RPMI8226 (cell line): Measurements from ENCODE around the gene GMCL2.
"Not testable (repeated sequence)": the region's sequence is repeated elsewhere in the genome, so short reads cannot be mapped to it uniquely, and the experiment has no call there.

Experiments used
- DNase-seq: peaks from one replicate; pipeline ENCODE4 v3.0.0-alpha.2; 2015

GMCL2 gene

DNA sequence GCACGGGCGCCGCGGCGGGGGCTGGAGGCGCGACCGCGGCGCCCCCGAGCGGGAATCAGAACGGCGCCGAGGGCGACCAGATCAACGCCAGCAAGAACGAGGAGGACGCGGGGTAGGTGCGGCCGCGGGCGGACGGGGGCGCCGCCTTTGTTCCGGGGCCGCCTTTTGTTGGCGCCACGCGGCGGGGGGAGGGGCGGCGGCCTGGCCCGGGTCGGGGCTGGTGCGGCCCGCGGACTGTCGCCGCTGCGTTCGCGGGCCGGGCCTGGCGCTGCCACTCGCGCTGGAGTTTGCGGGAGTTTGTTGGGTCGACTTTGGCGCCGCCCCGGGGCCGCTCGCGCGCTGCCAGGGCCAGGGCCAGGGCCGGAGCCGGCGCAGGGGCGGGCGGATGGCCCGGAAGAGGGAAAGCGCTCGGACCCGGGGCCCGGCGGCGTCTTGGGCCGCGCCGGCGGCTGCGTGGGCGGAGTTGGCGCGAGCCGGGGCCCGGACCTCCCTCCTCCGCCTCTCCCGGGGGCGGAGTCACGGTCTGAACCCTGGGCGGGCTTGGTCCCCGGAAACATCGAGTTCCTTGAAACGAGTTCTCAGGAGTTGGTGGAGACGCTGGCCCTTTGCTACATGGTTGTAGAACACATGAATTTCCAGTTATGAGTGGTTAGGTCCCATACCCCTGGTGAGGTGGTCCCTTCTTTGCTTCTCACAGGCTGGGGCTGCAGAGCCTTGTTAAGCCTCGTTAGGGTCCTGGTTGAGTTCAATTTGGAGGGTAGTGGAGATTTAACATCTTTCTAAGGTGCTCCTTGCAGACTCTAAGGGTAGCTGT, 18.0 kb upstream of the GMCL2 start:
- peak; percentile 88 for DNase-seq

DNA sequence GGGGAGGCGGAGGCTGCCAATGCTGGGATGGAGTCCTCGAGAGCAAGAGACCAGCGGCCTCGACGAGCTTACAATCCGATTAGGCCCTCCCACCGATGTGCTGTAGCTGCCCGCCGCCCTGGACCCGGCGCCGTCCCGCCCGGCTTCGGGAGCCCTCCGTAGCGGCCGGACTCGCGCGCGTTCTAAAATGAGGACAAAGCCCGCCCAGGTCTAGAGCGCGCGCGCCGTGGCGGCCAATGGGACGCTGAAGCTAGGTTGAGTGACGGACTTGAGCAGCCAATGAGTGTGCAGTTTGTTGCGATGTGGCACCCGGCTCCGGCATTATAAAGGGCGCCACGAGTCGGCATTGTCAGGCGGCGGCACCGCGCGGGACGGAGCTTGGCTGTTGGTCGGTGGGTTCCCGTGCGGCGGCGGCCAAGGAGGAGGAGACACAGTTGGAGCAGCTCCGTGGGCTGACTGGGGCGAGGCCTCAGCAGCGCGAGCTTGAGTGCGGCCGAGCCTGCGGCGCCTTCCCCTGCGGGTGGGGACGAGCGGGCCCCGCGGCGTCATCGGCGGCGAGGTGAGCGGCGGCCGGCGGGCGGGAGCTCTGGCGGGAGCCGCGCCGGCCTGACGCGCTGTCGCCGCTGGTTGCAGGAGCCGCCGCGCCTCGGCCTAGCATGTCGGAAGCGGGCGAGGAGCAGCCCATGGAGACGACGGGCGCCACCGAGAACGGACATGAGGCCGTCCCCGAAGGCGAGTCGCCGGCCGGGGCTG, 17.2 kb upstream of the GMCL2 start, which contains the start of gene HNRNPAB:
TSS of gene HNRNPAB (plus strand) at position 352 of the 753 bp plus-strand sequence. CDS start at position 657, 305 bp downstream.
- DNase-seq: peak; percentile 97

DNA sequence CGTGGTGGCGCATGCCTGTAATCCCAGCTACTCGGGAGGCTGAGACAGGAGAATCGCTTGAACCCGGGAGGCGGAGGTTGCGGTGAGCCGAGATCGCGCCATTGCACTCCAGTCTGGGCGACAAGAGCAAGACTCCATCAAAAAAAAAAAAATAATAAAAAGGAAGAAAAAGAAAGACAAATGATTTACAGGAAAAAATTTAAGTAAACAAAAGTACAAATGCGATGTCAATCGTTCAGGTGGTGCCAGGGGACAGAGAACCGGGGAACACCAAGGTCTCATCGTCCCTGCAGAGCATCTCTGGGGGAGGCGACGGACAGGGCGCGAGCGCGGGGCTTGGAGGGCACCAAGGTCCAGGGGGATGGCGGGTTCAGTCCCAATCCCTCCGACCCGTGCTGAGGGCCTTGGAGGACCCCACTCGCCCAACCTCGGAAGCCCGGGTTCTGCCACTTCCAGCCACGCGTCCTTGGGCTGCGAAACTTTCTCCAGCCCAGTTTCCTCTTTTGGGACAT, 16.6 kb upstream of the GMCL2 start:
- DNase-seq: no peak

DNA sequence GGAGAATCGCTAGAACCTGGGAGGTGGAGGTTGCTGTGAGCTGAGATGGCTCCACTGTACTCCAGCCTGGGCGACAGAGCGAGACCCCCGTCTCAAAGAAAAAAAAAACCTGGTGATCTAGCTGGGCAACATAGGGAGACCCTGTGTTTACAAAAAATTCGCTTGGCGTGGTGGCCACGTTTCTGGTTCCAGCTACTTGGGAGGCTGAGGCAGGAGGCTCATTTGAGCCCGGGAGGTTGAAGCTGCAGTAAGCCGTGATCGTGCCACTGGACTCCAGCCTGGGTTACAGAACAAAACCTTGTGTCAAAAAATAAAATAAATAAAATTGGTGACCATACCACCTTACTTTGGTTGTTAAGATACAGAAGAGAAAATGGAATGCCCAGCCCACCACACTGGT, 15.4 kb upstream of the GMCL2 start:
- DNase-seq: no peak

DNA sequence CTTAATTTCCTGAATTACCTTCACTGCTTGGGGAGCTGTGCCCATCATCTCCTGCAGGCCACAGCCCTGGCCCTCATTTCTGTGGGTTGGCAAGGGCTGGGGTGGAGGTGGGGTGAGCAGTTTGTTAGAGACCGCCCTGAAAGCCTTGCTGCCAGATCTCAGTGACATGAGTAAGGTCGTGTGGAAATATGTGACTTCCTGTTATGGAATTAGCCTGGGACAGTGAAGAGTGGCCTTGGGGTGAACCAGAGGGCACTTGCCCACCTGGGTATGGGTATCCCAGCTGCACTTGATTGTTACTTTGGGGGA, 14.7 kb upstream of the GMCL2 start:
- no peak for DNase-seq

DNA sequence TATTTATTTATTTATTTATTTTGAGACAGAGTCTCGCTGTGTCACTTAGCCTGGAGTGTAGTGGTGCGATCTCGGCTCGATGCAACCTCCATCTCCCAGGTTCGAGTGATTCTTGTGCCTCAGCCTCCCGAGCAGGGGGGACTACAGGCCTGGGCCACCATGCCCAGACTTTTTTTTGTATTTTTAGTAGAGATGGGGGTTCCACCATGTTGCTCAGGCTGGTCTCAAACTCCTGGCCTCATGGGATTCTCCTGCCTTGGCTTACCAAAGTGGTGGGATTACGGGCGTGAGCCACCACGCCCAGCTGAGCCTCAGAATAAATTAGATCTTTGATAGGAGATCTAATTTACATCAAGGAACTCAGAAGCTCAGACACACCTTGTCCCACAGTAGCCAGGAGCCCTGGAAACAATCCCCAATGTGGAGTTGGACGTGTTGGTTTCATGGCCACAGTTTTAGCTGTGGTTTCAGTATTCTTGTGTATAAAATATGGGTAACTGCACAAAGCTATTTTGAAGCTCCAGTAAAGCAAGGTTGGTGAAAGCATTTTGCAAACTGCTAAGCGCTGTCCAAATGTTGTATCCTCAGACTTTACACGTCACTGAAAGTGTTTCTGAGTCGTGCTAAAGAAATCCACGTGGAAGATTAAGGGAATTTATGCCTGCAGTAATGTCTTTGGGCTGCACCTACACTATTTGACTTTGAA, 14.2 kb upstream of the GMCL2 start:
- DNase-seq: no peak

DNA sequence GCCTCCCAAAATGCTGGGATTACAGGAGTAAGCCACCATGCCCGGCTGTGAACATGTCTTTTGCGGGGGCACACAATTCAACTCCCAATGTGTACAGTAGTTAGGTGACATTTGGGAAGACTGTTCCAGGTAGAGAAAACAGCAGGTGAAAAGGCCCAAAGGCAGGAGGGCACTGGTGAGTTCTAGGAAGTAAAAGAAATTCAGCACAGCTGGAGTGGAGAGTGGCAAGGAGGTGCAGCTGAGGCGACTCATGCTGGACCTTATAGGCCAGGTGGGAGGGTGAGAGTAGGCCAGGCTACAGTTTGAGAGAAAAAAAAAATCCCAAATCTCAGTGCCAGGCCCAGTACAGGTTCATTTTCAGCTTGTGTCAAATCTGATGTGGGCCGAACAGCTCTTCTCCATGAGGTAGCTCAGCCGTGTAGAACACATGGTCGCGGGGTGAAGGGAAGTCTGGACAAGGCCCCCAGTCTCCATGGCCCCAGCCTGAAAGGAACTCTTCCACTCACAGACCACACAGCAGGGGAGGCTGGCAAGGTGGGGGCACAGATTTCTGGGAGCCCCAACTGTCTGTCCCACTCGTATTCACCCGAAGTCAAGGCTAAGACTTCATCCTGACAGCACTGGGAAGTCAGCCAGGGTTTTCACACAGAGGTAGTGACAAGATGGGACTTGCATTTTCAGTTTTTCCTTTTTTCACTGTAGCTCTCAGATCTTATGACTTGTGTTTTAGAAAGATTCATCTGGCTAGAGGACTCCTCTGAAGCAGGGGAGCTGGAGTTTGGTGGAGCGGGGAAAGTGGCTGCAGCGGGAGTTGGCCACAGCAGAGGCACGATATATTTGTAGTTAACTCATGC, 12.6 kb upstream of the GMCL2 start:
- no peak for DNase-seq

DNA sequence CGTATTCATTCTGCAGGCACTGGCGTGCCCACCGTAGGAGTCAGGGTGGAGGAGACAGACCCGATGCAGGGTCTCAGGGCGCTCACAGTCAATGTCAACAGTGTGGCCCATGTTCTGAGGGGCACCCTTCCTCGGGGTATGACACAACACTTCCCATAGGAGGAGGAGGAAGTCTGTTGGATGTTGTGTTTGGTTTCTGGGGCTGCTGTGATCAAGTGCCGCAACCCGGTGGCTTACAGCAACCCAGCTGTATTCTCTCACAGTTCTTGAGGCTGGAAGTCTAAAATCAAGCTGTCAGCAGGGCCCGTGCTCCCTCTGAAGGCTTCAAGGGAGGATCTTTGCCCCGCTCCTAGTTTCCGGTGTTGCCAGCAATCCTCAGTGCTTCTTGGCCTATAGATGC, 11.5 kb upstream of the GMCL2 start:
- no peak for DNase-seq

DNA sequence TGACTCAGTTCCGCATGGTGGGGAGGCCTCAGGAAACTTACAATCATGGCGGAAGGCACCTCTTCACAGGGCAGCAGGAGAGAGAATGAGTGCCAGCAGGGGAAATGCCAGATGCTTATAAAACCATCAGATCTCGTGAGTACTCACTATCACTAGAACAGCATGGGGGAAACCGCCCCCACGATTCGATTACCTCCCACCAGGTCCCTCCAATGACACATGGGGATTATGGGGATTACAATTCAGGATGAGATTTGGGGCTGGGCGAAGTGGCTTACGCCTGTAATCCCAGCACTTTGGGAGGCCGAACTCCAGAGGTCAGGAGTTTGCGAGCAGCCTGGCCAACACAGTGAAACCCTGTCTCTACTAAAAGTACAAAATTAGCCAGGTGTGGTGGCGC, 11.0 kb upstream of the GMCL2 start:
- not testable (repeated sequence) for DNase-seq

DNA sequence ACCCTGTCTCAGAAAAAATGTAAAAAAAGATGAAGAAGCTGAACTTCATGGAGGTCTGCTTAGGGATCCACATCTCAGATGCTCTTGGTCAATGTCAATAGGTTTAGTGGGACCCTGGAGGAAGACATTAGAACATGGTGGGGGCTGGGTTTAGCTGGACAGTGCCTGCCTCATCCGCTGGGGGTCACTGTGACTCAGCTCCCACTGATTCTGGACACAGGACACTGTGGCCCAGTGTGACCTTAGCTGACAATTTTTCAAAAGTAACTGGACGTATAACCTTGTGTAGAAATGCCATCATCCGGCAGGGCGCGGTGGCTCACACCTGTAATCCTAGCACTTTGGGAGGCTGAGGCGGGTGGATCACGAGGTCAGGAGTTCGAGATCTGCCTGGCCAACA, 9.8 kb upstream of the GMCL2 start:
- DNase-seq: no peak

DNA sequence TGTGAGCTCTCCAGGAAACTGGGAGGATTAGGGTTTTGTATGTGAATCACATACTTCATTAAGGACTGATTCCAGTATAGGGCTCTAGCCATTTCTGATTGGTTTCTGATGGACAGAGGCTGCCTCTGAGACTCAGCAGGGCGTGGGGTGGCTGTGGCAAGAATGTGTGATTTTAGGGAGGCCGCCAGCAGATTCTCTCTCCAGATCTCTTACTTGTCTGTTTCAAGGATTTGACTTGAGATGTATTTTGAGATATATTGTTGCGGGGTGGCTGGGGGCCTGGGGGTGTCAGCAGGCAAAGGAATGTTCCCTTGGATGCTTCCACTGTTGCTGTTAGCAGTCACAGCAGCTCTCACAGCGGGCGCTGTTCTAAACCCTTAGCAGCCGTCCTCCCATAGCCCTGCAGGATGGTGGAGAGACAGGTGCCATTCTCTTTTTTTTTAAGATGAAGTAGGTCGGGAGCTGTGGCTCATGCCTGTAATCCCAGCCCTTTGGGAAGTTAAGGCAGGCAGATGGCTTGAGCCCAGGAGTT, 9.2 kb upstream of the GMCL2 start:
- no peak for DNase-seq

DNA sequence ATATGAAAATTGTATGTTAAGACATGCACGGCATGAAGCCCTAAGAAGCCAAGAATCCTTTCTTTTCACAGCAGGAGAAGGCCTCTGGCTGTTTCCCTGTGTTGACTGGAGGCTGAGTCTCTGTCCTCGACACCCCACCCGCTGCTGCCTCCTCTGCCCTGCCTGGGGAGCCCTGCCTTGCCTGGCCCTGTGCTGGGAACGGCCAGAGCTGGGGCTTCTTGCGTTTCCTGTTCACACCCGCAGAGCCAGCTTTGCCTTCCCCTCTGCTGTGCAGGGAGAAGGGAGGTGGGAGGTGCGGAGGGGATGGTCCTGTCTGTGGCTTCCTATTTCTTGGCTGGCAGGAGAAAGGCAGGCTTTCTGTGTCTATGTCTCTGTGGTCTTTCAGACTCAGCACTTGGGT, 6.9 kb upstream of the GMCL2 start:
- no peak for DNase-seq

DNA sequence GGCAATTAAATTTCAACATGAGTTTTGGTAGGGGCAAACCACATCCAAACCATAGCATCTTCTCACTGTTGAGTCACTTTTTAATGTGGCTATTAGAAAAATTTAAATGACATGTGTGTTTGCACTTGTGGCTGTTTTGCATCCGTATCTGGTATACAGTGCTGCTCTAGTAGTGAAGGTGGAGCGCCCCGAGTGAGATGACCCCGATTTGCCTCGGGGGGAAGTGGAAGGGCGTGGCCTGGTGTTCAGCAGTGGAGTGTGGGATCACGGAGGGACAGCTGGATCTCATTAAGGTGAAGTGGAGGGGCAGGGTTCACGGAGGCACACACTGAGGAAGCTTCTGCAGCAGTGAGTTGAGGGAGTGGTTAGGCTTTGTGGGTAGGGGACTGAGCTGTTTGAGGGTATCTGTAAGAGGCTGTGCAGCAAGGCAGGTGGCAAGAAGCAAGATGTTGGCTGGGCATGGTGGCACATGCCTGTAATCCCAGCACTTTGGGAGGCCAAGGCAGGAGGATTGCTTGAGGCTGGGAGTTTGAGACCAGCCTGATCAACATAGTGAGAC, 6.2 kb upstream of the GMCL2 start:
- no peak for DNase-seq

DNA sequence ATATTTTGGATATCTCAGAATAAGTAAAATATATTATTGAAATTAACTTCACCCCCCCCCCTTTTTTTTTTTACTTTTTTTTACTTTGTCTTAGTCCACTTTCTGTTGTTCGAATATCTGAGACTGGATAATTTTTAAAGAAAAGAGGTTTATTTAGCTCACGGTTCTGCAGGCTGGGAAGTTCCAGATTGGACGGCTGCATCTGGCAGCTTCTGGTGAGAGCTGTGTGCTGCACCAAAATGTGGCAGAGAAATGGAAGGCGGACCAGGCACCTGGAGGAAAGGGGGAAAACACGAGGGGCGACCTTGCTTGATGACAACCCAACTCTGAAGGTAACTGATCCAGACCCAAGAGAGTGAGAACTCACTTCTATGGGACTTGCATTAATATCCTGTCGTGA, 5.6 kb upstream of the GMCL2 start:
- no peak for DNase-seq

DNA sequence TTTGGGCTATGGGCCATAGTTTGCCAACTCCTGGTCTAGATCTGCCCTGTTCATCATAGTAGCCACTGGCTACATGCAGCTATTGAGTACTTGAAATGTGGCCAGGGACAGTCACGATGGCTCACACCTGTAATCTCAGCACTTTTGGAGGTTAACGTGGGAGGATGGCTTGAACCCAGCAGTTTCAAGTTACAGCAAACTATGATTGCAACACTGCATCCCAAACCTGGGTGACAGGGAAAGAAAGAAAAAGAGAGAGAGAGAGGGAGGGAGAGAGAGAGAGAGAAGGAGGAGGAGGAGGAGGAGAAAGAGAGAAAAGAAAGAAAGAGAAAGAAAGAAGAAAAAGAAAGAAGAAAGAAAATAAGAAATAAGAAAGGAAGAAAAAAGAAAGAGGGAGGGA, 5.1 kb upstream of the GMCL2 start:
- peak; percentile 41 for DNase-seq

DNA sequence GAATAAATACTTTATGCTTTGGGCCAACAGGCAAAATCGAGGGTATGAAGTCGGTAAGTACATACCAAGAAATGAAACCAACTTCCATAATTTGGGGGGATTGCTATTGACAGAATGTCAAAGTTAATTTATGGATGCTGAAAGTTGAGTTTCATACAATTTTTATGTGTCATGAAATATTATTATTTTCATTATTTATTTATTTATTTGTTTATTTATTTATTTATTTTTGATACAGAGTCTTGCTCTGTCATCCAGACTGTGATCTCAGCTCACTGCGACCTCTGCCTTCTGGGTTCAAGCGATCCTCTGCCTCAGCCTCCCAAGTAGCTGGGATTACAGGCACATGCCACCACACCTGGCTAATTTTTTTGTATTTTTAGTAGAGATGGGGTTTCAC, 4.5 kb upstream of the GMCL2 start:
- no peak for DNase-seq

DNA sequence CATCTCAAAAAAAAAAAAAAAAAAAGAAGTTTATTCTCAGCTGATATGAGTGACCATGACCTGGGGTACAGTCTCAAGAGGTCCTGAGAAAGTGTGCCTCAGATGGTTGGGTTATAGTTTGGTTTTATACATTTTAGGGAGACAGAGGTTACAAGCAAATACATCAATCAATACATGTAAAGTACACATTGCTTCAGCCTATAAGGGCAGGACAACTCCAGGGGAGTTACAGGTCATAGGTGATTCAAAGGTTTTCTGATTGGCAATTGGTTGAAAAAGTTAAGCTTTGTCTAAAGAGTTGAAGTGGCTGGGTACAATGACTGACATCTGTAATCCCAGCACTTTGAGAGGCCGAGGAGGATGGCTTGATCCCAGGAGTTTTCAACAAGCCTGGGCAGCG, 2.3 kb upstream of the GMCL2 start:
- no peak for DNase-seq

DNA sequence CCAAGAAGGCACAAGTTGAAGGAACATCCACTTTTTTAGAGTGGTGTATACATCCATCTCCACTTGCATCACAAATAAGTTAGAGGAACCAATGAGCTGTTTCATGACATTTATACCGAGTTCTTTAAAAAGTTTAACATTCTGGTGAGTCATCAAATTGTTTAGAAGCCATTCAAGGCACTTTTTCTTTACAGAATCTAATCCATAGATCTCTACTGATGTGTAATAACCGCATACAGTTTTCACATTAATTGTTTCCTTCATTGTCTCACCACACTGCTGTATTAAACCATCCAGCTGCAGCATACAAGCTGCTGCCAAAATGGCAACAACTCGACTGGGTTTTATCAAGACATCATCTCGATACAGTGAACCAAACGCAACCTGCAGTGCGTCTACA, 744 bp downstream of the GMCL2 start:
- DNase-seq: no peak

DNA sequence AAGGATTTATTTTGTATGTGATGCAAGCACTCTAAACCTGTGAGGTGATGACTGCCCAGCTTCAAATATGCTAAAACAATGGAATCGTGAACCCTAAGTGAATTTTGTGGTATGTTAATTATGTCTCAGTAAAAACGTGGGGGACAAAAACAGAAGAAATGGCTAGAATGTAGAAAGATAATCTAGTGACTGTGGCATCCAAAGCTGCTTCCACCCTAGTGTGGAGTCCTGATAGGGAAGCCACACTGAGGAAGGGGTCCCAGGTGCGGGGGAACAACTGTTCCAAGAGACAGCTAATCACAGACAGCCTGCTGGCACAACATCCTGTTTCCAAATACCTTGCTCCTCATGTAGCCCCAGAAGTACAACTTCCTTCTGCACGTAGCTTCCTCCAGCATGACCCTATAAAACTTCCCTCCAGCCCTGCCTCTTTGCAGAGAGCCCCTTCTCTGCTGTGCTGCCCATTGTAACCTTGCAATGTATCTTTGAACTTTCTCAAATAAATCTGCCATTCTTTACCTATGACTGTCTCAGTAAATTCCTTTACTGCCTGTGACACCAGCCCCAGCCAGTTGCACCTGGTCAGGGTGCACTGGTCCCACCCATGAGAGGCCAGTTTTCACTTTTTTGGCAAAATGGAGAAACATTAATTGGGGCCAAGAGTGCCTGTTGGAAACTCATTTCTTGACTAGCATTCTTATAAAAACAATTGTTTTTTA, 4.9 kb downstream of the GMCL2 start:
- no peak for DNase-seq

DNA sequence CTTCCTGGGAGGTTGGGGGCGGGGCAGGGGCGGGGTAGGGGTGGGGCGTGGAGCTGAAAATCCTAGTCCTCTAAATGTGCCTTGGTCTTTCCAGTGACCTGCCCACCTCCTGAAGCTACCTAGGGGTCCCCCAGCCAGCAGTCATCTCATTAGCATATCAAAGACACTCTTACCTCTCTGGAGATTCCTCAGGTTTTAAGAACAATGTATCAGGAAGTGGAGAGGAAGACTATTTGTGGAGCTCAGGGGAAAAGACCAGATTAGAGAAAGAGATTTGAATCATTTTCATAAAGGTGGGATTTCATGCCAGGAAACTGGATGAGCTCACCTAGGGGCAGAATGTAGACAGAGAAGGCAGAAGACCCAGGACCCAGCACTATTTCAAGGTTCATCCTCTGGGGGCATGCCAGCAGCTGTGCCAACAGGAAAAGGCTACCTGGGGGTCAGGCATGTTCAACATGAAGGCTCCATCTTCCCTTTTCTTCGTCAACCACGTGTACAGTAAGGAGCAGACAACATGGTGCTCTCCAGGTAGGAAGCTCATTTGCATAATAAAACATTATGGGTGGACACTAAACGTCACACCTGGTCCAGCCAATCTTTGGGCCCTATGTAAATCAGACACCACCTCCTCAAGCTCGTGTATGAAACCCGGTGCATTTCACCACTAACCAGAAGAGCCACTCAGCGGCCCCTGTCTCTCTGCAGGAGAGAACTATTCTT, 6.9 kb downstream of the GMCL2 start:
- DNase-seq: peak; percentile 51

DNA sequence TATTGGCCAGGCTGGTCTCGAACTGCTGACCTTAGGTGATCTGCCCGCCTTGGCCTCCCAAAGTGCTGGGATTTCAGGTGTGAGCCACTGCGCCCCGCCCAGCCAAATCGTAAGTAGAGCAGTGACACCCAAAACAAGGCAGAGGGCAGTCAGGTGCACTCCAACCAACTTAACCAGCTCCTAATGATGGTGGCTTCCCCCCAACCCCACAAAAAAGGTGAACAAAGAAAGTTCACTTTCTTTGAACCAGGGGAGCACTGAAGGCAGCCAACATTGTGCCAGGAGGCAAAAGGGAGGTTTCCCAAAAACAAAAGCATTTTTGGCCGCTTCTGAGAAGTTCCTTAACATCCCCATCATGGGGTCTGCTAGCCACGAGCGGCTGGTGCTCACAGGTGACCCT, 9.6 kb downstream of the GMCL2 start:
- DNase-seq: no peak
